Large intestine (tissue), 3 donors: ENCODE results near the gene RNF182. TPM values are rescaled to one million over a fixed set of nuclear protein-coding genes. Genes with fewer than 3 reads are reported as not detected.

Source experiments
- DNase-seq, 2 donors: peaks; one replicate each; pipeline versions ENCODE4 v3.0.0 to v3.0.0-alpha.2; 2013
- H3K27ac ChIP-seq: one replicate; pipeline ENCODE4 v1.5.1; 2013; ENCODE audit warnings: low read length
- H3K27me3 ChIP-seq: 2 replicates; pipeline ENCODE4 v1.6.1; 2013; ENCODE audit warnings: low read length; ENCODE audit not compliant: control insufficient read depth, insufficient read depth
- H3K36me3 ChIP-seq: 2 replicates; pipeline ENCODE4 v1.6.1; 2013; ENCODE audit warnings: low read length; ENCODE audit not compliant: control insufficient read depth, insufficient read depth
- H3K4me1 ChIP-seq: one replicate; pipeline ENCODE4 v1.6.1; 2013; ENCODE audit warnings: low read length; ENCODE audit not compliant: control insufficient read depth, insufficient read depth
- H3K4me3 ChIP-seq: one replicate; pipeline ENCODE4 v1.5.1; 2013; ENCODE audit warnings: low read length
- H3K9me3 ChIP-seq: one replicate; pipeline ENCODE4 v1.6.1; 2013; ENCODE audit warnings: mild to moderate bottlenecking, low read depth, low read length, moderate library complexity; ENCODE audit not compliant: control insufficient read depth
- WGBS: methylation state at CpG from one replicate; pipeline ENCODE4 v1.1.5; 2013; ENCODE audit warnings: low lambda C conversion rate; ENCODE audit not compliant: insufficient coverage; 5-methylcytosine and 5-hydroxymethylcytosine counted together
- polyA plus RNA-seq: library from polyadenylated mRNA; unstranded; fragments of 120-200 nt; gene quantifications from one replicate; pipeline ENCODE4 v1.2.1, GENCODE V29; 2013

The RNF182 gene
- polyA plus RNA-seq, 1 donor: 1.6 TPM

DNA sequence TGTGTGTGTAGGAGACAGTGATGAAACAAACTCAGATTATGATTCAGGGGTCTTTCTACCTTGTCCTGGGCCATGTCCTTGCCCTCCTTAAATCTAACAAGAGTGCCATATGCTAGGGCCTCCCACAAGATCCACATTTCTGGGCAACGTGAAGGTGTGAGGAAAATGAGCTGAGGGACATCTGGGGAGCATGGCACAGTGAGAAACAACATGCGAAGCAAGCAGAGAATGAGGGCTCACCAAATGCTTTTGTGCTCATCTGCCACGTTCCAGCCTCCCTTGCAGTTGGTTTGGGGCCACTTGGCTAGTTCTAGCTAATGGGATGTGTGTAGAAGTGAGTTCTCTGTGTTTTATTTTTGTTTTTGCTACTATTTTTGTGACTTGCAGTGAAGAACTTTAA lies 21.4 kb upstream of the RNF182 start:
- no peaks in the 10 kb centered on the region for H3K4me1 ChIP-seq
- DNase-seq: no peak
- no CpG with 5 or more reads among the region's 3 CpGs for WGBS
- no peak overlapping the region for H3K4me3 ChIP-seq
- no peak overlapping the region for H3K27ac ChIP-seq
- H3K9me3 ChIP-seq: no peaks in the 10 kb centered on the region
- H3K27me3 ChIP-seq: no peaks in the 10 kb centered on the region
- no peaks in the 10 kb centered on the region for H3K36me3 ChIP-seq

DNA sequence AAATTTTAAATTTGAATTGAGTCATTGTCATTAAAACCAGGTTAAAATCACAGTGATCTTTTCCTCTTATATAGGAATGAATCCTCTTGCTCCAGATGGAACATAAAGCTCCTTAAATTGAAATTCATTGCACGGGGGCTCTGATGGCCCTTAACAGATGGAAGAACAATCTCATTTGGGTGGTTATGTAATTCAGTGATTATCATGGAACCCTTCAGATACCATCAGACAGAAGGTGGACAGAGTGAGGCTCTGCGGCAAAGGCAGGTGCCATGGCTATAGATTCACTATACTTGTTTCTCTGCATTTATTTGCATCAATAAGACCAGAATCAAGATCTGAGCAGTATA lies 17.8 kb upstream of the RNF182 start:
- H3K4me1 ChIP-seq: no peaks in the 10 kb centered on the region
- H3K9me3 ChIP-seq: no peaks in the 10 kb centered on the region
- H3K27me3 ChIP-seq: no peaks in the 10 kb centered on the region
- no CpG with 5 or more reads among the region's 2 CpGs for WGBS
- H3K36me3 ChIP-seq: no peaks in the 10 kb centered on the region
- DNase-seq: no peak
- no peak overlapping the region for H3K4me3 ChIP-seq
- H3K27ac ChIP-seq: no peak overlapping the region

GRCh38 chr6:13907614-13908215 lies 17.0 kb upstream of the RNF182 start:
- peaks cover 2% of the 10 kb centered on the region for H3K4me1 ChIP-seq
- H3K36me3 ChIP-seq: no peaks in the 10 kb centered on the region
- no peaks in the 10 kb centered on the region for H3K9me3 ChIP-seq
- DNase-seq: no peak
- no peaks in the 10 kb centered on the region for H3K27me3 ChIP-seq
- no peak overlapping the region for H3K4me3 ChIP-seq
- no CpG with 5 or more reads among the region's 2 CpGs for WGBS
- no peak overlapping the region for H3K27ac ChIP-seq

- Histone ChIP-seq H3K36me3 (no peaks in the 10 kb centered on the region), H3K4me1 (peaks cover 10% of the 10 kb centered on the region), H3K27me3 (no peaks in the 10 kb centered on the region), H3K27ac (no peak overlapping the region), H3K4me3 (no peak overlapping the region), H3K9me3 (no peaks in the 10 kb centered on the region)
- DNase-seq: peak; percentile 26 to 50
- WGBS: no CpG with 5 or more reads among the region's 3 CpGs
Measured at GRCh38 chr6:13908955-13909381, 15.8 kb upstream of the RNF182 start.

DNA sequence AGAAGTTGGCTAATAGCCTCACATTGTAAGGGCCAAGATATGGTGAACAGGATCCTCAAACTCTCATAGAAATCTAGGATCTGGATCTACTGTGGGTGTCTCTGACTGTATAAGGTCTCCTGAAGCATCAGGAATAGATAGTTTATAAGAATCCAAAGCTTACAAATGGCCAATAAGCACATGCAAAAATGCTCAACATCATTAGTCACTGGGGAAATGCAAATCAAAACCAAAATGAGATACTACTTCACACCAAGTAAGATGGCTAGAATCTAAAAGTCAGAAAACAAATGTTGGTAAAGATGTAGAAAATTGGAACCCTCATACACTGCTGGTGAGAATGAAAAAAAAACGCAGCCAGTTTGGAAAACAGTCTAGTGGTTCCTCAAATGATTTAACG lies 14.3 kb upstream of the RNF182 start:
- Histone ChIP-seq H3K36me3 (no peaks in the 10 kb centered on the region), H3K9me3 (no peaks in the 10 kb centered on the region), H3K27ac (no peak overlapping the region), H3K4me3 (no peak overlapping the region), H3K4me1 (peaks cover 22% of the 10 kb centered on the region), H3K27me3 (no peaks in the 10 kb centered on the region)
- no peak for DNase-seq
- WGBS: 83% methylated on average over 1 of the region's 2 CpGs

DNA sequence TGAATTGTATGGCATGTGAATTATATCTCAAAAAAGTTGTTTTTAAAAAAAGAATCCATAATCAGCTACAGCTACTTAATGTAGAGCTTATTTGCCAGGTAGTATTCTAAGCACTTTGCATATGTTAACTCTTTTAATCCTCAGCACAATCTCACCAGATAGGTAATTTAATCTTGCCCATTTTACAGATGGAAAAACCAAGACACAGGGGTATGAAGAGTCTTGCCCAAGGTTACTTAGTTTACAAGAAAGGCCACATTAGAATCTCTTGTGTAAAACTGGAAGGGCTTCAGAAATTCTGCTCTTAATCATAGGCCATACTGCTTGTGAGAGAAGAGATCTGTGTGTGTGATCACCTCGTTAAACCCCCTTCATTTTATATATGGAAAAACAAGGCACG lies 13.4 kb upstream of the RNF182 start:
- Histone ChIP-seq H3K4me3 (no peak overlapping the region), H3K9me3 (no peaks in the 10 kb centered on the region), H3K27ac (no peak overlapping the region), H3K27me3 (no peaks in the 10 kb centered on the region), H3K36me3 (no peaks in the 10 kb centered on the region), H3K4me1 (peaks cover 31% of the 10 kb centered on the region)
- no peak for DNase-seq
- WGBS: 100% methylated on average over 1 of the region's 2 CpGs

DNA sequence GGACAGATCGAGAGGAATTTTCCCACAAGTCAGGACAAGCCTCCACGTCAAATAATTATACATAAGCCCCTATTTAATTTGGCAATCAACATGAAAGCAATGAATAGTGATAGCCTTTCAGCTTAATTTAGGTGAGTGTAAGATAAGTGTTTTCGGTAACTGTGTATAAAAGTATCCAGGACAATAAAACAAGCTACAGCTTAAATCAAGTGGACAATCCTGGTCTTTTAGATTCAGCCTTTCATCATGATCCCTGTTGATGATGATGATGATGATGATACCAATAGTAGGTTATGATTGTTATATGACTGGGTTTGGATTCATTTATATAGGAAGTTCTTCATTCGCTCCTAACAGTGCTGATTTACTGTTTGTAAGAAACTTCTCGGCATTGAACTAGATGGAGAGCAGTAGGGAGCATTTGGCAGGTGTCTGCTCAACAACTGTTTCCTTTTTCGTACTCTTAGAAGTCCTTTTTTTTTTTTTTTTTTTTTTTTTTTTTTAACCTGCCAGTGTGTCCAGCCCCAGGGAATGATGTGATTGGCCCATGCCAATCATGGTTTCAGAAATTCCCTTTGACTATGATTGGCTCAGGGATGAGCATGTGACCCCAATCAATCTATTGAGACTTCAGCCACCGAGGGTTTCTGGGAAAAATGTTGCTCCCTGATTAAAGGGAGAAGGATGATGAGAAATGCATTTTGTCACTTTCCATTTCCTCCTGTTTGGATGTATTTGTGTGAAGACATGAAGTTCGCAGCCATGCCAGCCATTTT lies 11.3 kb upstream of the RNF182 start:
- no peak overlapping the region for H3K27ac ChIP-seq
- peaks cover 48% of the 10 kb centered on the region for H3K4me1 ChIP-seq
- WGBS: 100% methylated on average over 2 of the region's 8 CpGs
- no peak overlapping the region for H3K4me3 ChIP-seq
- DNase-seq: no peak
- H3K36me3 ChIP-seq: no peaks in the 10 kb centered on the region
- H3K27me3 ChIP-seq: no peaks in the 10 kb centered on the region
- H3K9me3 ChIP-seq: no peaks in the 10 kb centered on the region

- peak in 1 of 2 donors; percentile 52 for DNase-seq
- no CpG with 5 or more reads among the region's 2 CpGs for WGBS
Measured at GRCh38 chr6:13914351-13914750, 10.4 kb upstream of the RNF182 start.

GRCh38 chr6:13915561-13916229 lies 9.1 kb upstream of the RNF182 start:
- H3K9me3 ChIP-seq: no peaks in the 10 kb centered on the region
- H3K27ac ChIP-seq: no peak overlapping the region
- H3K36me3 ChIP-seq: no peaks in the 10 kb centered on the region
- H3K27me3 ChIP-seq: no peaks in the 10 kb centered on the region
- no peak overlapping the region for H3K4me3 ChIP-seq
- DNase-seq: no peak
- WGBS: no CpG with 5 or more reads among the region's 3 CpGs
- peaks cover 59% of the 10 kb centered on the region for H3K4me1 ChIP-seq

More at GRCh38 chr6:13914351-13914750, 10.4 kb upstream of the RNF182 start:
- Histone ChIP-seq H3K36me3 (no peaks in the 10 kb centered on the region), H3K27me3 (no peaks in the 10 kb centered on the region), H3K27ac (no peak overlapping the region), H3K4me3 (no peak overlapping the region), H3K4me1 (peaks cover 51% of the 10 kb centered on the region), H3K9me3 (no peaks in the 10 kb centered on the region)

DNA sequence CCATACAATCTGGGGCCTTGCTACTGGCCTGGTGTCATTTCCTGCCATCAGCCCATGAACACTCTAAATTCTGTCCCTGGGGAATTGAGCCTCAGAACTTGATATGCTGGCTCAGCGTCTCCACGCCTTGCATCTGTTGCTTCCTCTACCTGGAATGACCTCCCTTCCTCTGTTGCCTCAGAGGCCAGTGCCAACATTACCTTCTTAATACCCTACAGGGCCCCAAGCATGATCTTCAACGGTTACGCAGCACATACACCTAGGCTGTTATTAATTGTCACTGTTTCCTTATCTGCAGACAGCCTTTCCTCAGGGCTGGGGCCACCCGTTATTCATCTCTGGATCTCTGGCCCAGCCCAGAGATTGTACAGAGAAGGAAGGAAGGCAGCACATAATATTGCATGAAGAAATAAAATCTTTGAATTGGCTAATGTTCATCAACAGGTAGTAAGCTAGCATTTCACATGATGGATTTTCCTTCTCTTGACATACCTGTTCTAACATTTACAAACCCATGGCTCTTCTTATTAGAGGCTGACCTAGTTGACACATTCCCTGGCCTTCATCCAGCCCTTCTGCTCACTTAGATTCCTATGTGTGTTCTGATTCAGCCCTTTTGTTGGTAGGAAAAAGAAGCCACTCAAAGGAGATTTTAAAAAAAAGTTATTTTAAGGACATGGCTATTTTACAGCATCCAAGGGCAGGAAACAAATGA lies 8.4 kb upstream of the RNF182 start:
- peaks cover 61% of the 10 kb centered on the region for H3K4me1 ChIP-seq
- WGBS: no CpG with 5 or more reads among the region's 5 CpGs
- no peak overlapping the region for H3K4me3 ChIP-seq
- no peaks in the 10 kb centered on the region for H3K27me3 ChIP-seq
- H3K9me3 ChIP-seq: no peaks in the 10 kb centered on the region
- peak overlapping the region; percentile 14 for H3K27ac ChIP-seq
- no peaks in the 10 kb centered on the region for H3K36me3 ChIP-seq
- peak; percentile 83 to 94 for DNase-seq
